GM21526 (cell line): ENCODE measurements around the gene VPS35.

Experiments
- ATAC-seq: cut with Tn5 transposase; IDR thresholded peaks from one replicate; pipeline ENCODE4 v1.9.1; 2021; ENCODE audit warnings: moderate library complexity; ENCODE audit not compliant: unreplicated experiment, low FRiP score

VPS35 gene

DNA sequence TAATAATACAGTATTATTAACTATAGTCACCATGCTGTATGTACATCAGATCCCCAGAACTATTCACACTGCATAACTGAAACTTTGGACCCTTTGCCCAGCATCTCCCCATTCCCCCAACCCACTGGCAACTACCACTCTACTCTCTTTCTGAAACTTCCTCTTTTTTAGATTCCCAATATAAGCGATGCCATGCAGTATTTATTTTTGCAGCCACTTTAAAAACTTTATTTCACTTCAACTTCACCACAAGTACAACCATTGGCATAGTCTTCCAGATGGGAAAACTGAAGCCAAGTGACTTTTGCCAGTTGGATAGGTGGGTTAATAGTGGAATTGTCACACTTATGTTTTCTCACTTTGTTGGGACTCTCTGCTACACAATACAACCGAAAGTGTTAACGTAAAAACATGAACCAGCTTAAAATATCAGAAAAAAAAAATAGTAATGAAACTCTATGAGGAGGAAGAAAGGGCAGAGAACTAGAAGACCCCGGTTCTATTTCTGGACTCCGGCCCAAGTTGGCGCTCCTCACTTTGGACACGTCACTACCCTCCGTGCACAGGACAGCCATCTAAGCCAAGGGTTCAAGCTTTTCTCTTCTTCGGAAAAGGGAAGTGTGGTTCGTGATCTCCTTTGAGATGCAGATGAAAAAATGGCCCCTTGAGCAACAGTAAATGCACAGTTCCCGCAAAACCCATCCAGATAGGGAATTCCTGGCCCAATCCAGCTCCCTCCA is 68.5 kb downstream of the VPS35 start:
- no peak for ATAC-seq

DNA sequence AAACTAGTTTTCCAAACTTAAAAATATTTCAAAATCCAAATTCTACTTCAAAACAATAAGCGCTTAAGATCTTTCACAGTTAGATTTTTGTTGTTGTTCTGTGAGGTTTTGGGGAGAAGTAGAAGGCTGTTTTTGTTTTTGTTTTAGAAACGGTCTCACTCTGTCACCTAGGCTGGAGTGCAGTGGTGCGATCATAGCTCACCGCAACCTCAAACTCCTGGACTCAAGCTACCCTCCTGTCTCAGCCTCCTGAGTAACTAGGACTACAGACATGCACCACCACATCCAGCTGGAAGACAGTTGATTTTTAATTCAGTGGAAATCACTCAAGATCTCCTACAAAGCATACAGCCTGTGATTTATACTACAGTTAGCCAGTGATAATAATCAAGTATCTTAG is 70.5 kb downstream of the VPS35 start:
- ATAC-seq, result no peak

DNA sequence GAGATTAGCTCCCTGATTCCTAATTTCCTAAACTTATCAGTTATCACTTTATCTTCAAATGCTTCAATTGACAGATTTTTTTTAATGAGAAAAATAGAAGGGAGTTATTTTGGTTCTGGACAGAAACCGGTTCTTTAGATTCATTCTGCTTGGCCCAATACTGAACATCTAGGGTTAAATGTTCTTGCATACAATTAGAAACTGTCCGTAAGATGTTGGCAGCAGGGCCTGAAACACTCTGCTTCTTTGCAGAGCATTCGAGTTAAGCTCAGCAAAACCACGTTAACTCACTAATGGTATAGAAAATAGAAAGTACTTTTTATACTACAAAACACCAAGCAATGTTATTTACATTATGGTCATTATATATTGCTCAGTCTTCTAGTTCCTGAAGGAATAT is 75.0 kb downstream of the VPS35 start:
- ATAC-seq, result no peak

DNA sequence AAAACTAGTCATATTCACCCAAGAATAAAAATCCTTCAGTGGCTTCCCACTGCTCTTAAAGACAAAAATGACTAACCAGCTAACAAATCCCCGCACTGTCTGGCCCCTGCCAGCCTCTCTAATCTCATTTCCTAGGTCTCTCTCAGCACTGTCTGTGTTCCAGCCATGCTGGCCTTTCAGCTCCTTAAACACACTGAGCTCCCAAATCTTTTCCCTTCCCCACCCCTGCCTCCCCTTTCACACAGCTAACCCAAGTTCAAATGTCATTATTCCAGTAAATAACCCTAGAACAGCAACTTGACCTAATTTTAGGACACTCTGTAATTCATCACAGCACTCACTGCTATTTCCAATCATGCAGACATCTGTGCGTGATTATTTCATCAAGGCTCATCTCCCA is 75.6 kb downstream of the VPS35 start:
- ATAC-seq, result no peak

DNA sequence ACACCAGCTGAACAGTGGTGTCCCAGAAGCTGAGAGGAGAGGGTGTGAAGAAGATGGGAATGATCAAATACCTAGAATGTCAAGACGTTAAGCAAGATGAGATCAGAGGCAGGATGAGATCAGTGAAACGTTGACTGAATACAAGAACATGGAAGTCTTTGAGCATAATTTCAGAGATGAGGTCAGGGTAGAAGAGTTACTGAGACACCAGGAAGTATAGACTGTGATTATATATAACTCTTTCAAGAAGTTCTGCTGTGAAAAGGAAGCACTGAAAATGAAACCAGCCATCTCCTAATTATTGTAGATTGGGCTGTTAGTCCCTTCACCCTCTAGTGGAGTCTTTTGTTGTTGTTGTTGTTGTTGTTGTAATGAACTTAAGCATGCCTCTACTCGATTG is 76.9 kb downstream of the VPS35 start:
- ATAC-seq, result peak; percentile 68

DNA sequence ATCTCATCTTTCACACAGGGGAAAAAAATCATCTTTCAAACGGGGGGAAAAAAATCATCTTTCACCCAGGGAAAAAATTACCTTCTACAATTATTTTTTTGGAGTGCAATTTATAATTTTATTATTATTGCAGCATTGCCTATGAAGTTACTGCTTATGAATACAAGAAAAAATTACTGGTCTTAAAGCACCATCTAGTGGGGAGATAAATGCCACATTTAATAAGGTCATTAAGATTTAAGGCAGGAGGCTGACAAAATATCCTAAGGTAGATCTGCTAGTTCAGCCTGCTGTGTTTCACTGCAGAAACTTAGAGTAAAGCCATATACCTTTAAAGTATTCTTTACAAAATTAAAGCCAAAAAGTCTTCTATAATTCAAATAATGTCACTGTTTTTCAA is 81.4 kb downstream of the VPS35 start:
- no peak for ATAC-seq

DNA sequence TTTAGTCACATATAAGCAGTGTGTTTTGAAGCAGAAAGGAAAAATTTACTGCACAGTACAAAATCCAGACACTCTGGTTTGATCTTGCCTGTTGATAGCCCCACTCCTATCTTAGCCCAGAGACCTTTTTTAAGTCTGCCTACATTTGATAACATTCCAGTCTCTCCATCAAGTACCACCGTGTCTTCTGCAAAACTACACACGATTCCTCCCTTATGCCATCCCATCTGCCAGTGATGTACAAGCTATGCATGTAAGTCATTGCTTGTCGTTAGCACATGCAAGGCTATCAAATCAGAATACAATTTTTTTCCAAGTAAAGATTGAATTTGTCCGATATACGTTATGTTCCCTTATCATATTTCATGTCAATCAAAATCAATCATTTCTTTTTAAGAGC is 82.7 kb downstream of the VPS35 start:
- ATAC-seq, result no peak
